Measurements from ENCODE around the gene CATSPER1.

The CATSPER1 gene

GRCh38 chr11:65968600-65969482 is 57.4 kb downstream of the CATSPER1 start:
- DNase-seq (ENCODE audit: low read depth in 2 of 2): no peak

GRCh38 chr11:65967329-65967934 is 58.8 kb downstream of the CATSPER1 start:
- no peak for DNase-seq (ENCODE audit: low read depth in 2 of 2)
